Colonic mucosa (tissue), 4 donors: Measurements from ENCODE around the gene PKLR. TPM values are rescaled to one million over a fixed set of nuclear protein-coding genes. Genes with fewer than 3 reads are reported as not detected.
A peak's percentile ranks its signal among the peaks of the same experiment; 100 is the strongest.
"Not testable (repeated sequence)": the region's sequence is repeated elsewhere in the genome, so short reads cannot be mapped to it uniquely, and the experiment has no call there.

Source experiments
- DNase-seq: peaks from one replicate; pipeline ENCODE4 v3.0.0-alpha.2; 2020
- H3K27ac ChIP-seq: fragments of 200-600 bp; one replicate; pipeline ENCODE4 v1.8.0; 2021
- H3K27me3 ChIP-seq: fragments of 200-600 bp; one replicate; pipeline ENCODE4 v1.8.0; 2021
- H3K36me3 ChIP-seq: fragments of 200-600 bp; one replicate; pipeline ENCODE4 v1.8.0; 2021
- H3K4me1 ChIP-seq: fragments of 200-600 bp; one replicate; pipeline ENCODE4 v1.8.0; 2021; ENCODE audit warnings: mild to moderate bottlenecking
- H3K4me3 ChIP-seq: fragments of 200-600 bp; one replicate; pipeline ENCODE4 v1.8.0; 2021
- H3K9ac ChIP-seq, 2 donors: one replicate each; pipeline ENCODE4 v1.7.0; 2013; ENCODE audit warnings: control low read depth in 2 of 2, low read depth in 2 of 2, low read length in 2 of 2
- H3K9me3 ChIP-seq: fragments of 200-600 bp; one replicate; pipeline ENCODE4 v1.8.0; 2021
- intact Hi-C: fragments of 100-400 bp; cut with DNase I; formaldehyde crosslinking; loops from one replicate; pipeline ENCODE4 v1.14.1; 2022
- total RNA-seq, 2 donors: library from RNA; stranded (reverse); fragmentation: NEBNext Ultra II Directional in 1 of 2; extraction: Animal tissue kit (Norgen Biotek cat#: 25700) in 1 of 2; gene quantifications; one replicate each; pipeline ENCODE4 v1.2.1, GENCODE V29; 2021
- TF ChIP-seq, protein P1 (sequence below): fragments of 200-600 bp; IDR thresholded peaks from one replicate; pipeline ENCODE4 v1.8.0; 2022; ENCODE audit warnings: antibody characterized with exemption, mild to moderate bottlenecking
- donor health status: healthy.
- donor health status: DM: no; HTN: no; CAD: no.
- donor health status: DM: no; HTN: no; CAD: no.

Gene PKLR
- total RNA-seq: 1 to 10 TPM; 1.6 to 2.9 TPM

DNA sequence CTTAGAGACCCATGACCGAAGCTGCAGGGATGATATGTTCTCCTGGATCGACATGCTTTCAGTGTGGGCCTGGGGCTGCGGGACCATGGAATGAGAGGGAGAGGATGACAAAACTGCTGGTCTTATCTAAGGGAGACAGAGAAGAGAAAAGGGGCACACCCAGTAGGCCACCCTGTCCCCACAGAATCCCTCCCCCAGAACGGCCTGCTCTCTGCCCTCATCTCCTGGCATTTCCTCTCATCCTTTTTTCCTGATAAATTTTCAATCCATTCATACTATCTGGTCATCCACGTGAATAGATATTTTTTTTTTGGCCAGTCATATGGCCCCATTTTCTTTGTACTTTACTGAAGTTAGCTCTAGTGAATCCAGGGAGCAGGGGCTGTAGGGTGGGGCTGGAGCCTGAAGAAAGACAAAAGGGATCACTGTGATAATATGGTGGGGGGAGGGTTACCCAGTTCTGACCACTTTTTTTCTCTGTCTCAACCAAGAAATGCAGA is at the start of gene PKLR:
PKLR (minus strand) TSS at position 97 of the 500 bp plus-strand sequence; CDS start at position 54, 43 bp downstream.
- DNase-seq: no peak
- Histone ChIP-seq H3K27me3 (no peaks in the 10 kb centered on the region), H3K9ac (peak within 1 kb of the TSS in 1 of 2 donors; percentile 18), H3K4me3 (no peak within 1 kb of the TSS), H3K36me3 (no peaks in the 10 kb centered on the region), H3K27ac (no peak within 1 kb of the TSS), H3K4me1 (no peaks in the 10 kb centered on the region), H3K9me3 (no peaks in the 10 kb centered on the region)
- intact Hi-C loops: no loop called here
- TF ChIP-seq, protein P1, sequence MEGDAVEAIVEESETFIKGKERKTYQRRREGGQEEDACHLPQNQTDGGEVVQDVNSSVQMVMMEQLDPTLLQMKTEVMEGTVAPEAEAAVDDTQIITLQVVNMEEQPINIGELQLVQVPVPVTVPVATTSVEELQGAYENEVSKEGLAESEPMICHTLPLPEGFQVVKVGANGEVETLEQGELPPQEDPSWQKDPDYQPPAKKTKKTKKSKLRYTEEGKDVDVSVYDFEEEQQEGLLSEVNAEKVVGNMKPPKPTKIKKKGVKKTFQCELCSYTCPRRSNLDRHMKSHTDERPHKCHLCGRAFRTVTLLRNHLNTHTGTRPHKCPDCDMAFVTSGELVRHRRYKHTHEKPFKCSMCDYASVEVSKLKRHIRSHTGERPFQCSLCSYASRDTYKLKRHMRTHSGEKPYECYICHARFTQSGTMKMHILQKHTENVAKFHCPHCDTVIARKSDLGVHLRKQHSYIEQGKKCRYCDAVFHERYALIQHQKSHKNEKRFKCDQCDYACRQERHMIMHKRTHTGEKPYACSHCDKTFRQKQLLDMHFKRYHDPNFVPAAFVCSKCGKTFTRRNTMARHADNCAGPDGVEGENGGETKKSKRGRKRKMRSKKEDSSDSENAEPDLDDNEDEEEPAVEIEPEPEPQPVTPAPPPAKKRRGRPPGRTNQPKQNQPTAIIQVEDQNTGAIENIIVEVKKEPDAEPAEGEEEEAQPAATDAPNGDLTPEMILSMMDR: no peak

DNA sequence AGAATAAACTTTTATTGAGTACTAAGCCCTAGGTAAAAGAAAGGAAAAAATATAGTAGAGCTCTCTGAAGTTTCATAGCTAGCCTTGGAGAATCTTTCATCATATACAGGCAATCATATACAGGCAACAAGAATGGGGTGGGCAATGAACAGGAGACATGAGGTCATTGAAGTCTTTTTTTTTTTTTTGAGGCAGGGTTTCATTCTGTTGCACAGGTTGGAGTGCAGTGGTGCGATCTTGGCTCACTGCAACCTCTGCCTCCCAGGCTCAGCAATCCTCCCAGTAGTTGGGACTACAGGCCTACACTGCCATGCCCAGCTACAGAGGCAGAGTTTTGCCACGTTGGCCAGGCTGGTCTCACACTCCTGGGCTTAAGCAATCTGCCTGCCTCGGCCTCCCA is 41.6 kb upstream of the PKLR start:
- no peaks in the 10 kb centered on the region for H3K9me3 ChIP-seq
- no peak overlapping the region for H3K9ac ChIP-seq
- H3K36me3 ChIP-seq: peaks cover 23% of the 10 kb centered on the region
- no peak overlapping the region for H3K27ac ChIP-seq
- intact Hi-C loops: no loop called here
- no peak overlapping the region for H3K4me3 ChIP-seq
- no peaks in the 10 kb centered on the region for H3K4me1 ChIP-seq
- TF ChIP-seq, protein P1: no peak
- no peaks in the 10 kb centered on the region for H3K27me3 ChIP-seq
- DNase-seq: no peak

DNA sequence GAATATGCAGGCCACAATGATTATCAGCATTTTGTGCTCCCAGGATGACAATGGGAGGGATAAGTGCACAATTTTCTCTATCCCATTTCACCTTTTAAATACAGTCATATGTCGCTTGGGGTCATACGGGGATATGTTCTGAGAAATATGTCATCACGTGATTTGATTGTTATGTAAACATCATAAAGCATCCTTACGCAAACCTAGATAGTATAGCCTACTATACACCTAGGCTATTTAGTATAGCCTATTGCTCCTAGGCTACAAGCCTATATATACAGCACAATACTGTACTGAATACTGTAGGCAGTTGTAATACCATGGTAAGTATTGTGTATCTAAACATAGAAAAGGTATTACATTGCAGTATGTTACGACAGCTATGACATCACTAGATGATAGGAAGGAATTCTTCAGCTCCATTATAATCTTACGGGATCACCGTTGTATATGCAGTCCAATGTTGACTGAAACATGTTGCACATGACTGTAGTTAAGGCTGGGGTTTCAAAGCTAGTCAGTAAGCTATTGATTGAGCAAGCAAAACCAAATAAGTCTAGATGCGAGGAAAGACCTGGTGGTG is 38.4 kb upstream of the PKLR start:
- DNase-seq: no peak
- no peaks in the 10 kb centered on the region for H3K27me3 ChIP-seq
- H3K27ac ChIP-seq: no peak overlapping the region
- no peaks in the 10 kb centered on the region for H3K9me3 ChIP-seq
- no peak overlapping the region for H3K9ac ChIP-seq
- H3K4me1 ChIP-seq: no peaks in the 10 kb centered on the region
- peaks cover 3% of the 10 kb centered on the region for H3K36me3 ChIP-seq
- intact Hi-C loops: no loop called here
- H3K4me3 ChIP-seq: no peak overlapping the region
- TF ChIP-seq, protein P1: no peak

DNA sequence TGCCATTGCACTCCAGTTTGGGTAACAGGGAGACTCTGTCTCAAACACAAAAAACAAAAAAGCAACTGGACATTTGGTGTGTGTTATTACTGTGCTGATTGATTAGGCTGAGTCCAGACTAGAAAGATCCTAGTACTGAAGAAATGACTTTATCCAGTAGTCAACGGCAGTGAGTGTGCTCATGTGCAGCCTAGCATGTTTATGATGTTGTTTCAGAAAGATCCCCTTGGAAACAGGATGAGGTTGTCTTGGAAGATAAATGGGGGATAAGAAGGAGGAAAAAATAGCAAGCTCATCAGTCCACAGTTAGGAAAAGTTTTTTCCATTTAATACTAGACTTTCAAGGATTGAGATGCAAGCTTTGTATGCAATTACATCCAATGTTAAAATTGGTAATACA is 33.7 kb upstream of the PKLR start:
- H3K27ac ChIP-seq: no peak overlapping the region
- H3K4me3 ChIP-seq: no peak overlapping the region
- H3K27me3 ChIP-seq: no peaks in the 10 kb centered on the region
- H3K36me3 ChIP-seq: no peaks in the 10 kb centered on the region
- no peak for DNase-seq
- TF ChIP-seq, protein P1: no peak
- H3K9me3 ChIP-seq: no peaks in the 10 kb centered on the region
- intact Hi-C loops: no loop called here
- H3K4me1 ChIP-seq: no peaks in the 10 kb centered on the region
- H3K9ac ChIP-seq: no peak overlapping the region

DNA sequence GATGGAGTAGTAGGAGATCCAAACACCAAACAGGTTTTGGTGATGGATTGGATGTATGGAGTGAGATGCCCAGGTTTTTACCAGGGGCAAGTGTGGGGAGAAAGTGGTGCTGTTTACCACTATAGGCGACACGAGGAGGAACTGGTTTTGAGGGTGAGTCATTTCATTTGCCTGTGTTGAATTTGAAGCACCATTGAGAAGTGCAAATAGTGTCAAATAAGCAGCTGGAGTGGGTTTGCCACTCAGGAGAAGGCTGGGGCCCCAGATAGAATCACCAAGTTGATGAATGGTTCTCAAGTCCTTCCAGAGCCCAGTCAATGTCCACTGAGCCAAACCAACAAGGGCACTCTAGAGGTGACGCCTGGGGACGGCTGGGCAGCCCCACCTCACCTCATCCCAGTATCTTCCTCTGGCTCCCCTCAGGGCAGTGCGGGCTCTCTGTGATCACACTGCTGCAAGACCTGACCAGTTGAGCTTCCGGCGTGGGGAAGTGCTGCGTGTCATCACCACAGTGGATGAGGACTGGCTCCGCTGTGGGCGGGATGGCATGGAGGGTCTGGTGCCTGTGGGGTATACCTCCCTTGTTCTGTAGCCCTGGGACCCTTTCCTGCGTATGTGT is 28.9 kb upstream of the PKLR start:
- H3K27ac ChIP-seq: no peak overlapping the region
- H3K9me3 ChIP-seq: no peaks in the 10 kb centered on the region
- no peak for DNase-seq
- no peak overlapping the region for H3K9ac ChIP-seq
- no peaks in the 10 kb centered on the region for H3K27me3 ChIP-seq
- no peak overlapping the region for H3K4me3 ChIP-seq
- H3K4me1 ChIP-seq: peaks cover 7% of the 10 kb centered on the region
- no peaks in the 10 kb centered on the region for H3K36me3 ChIP-seq
- TF ChIP-seq, protein P1: no peak
- intact Hi-C loops: no loop called here

DNA sequence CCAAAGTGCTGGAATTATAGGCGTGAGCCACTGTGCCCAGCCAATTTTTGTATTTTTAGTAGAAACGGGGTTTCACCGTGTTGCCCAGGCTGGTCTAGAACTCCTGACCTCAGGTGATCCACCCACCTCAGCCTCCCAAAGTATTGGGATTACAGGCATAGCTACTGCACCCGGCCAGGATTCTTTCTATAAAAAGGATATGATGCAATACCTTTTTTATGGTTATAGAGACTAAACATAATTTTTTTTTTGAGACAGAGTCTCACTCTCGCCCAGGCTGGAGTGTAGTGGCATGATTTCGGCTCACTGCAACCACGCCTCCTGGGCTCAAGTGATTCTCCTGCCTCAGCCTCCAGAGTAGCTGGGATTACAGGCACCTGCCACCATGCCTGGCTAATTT is 27.6 kb upstream of the PKLR start:
- DNase-seq, H3K9ac ChIP-seq, intact Hi-C loops, H3K4me3 ChIP-seq, H3K27ac ChIP-seq, H3K4me1 ChIP-seq, H3K36me3 ChIP-seq, H3K9me3 ChIP-seq, H3K27me3 ChIP-seq: not testable (repeated sequence)
